ENCODE results near the gene LRRN4. TPM values are rescaled to one million over a fixed set of nuclear protein-coding genes. Genes with fewer than 3 reads are reported as not detected.

The LRRN4 gene
- total and polyA plus RNA-seq, 2 of the 8 experiments (the other 6 are each of a cell fraction or from before 2014, with no cell fraction given) = 0.21 to 0.89 TPM

GRCh38 chr20:6045566-6045965, 8.3 kb downstream of the LRRN4 start (continued):
- TF ChIP-seq CHD7 (IDR thresholded peaks at IDR 0.05; ENCODE audit: insufficient replicate concordance, low read length) (no peak), CHD2 (IDR thresholded peaks at IDR 0.05; ENCODE audit: low read length) (no peak), EP300 (IDR thresholded peaks at IDR 0.05; ENCODE audit: borderline replicate concordance in 1 of 2, low read depth in 2 of 2, low read length in 2 of 2) (no peak), NRF1 (IDR thresholded peaks at IDR 0.05; ENCODE audit: low read depth, low read length) (no peak), GABPA (IDR thresholded peaks at IDR 0.05; ENCODE audit: borderline replicate concordance, insufficient read depth, low read length) (no peak), FOSL1 (IDR thresholded peaks at IDR 0.05; ENCODE audit: insufficient read depth, low read depth, low read length) (no peak), RFX5 (IDR thresholded peaks at IDR 0.05; ENCODE audit: borderline replicate concordance, low read depth, low read length) (no peak), NANOG (IDR thresholded peaks at IDR 0.05; ENCODE audit: insufficient read depth, low read depth, low read length, poor library complexity, severe bottlenecking) (no peak), ZNF274 (IDR thresholded peaks at IDR 0.05; ENCODE audit: borderline replicate concordance, extremely low read depth, low read length) (no peak), KDM5A (IDR thresholded peaks at IDR 0.05; ENCODE audit: low read length) (no peak), BRCA1 (IDR thresholded peaks at IDR 0.05; ENCODE audit: low read depth, low read length) (no peak), TBP (IDR thresholded peaks at IDR 0.05; ENCODE audit: low read depth, low read length) (no peak)

Measured in H1 (cell line).